Heart left ventricle (tissue), 16 donors: ENCODE measurements around the gene LUZP2. TPM values are rescaled to one million over a fixed set of nuclear protein-coding genes. Genes with fewer than 3 reads are reported as not detected.

ENCODE experiments used
- ATAC-seq, 4 donors: fragments of 200-7000 bp; cut with Tn5 transposase; one replicate each; pipeline ENCODE4 v1.9.1; 2020 to 2022; ENCODE audit warnings: moderate library complexity in 4 of 4, mild to moderate bottlenecking in 3 of 4, moderate number of reproducible peaks in 1 of 4
- DNase-seq, 5 donors: peaks; one replicate each; pipeline ENCODE4 v3.0.0-alpha.2; 2020
- H3K27ac ChIP-seq, 12 donors: fragments of 200-600 bp; sonication (generic) in 4 of 12; one replicate each; pipeline versions ENCODE4 v1.5.0 to v1.8.0; 2016 to 2022; ENCODE audit warnings: mild to moderate bottlenecking in 2 of 12
- H3K27me3 ChIP-seq, 9 donors: fragments of 200-600 bp; sonication (generic) in 2 of 9; one replicate each; pipeline versions ENCODE4 v1.5.1 to v1.8.0; 2016 to 2022; ENCODE audit warnings: mild to moderate bottlenecking in 3 of 9
- H3K36me3 ChIP-seq, 9 donors: fragments of 200-600 bp; sonication (generic) in 2 of 9; one replicate each; pipeline versions ENCODE4 v1.5.0 to v1.8.0; 2018 to 2022; ENCODE audit warnings: mild to moderate bottlenecking in 2 of 9
- H3K4me1 ChIP-seq, 12 donors: fragments of 200-600 bp; sonication (generic) in 4 of 12; one replicate each; pipeline versions ENCODE4 v1.5.0 to v1.8.0; 2016 to 2022; ENCODE audit warnings: mild to moderate bottlenecking in 3 of 12
- H3K4me3 ChIP-seq, 12 donors: fragments of 200-600 bp; sonication (generic) in 4 of 12; one replicate each; pipeline versions ENCODE4 v1.5.0 to v1.8.0; 2017 to 2022; ENCODE audit warnings: mild to moderate bottlenecking in 9 of 12, moderate library complexity in 4 of 12
- H3K9me3 ChIP-seq, 12 donors: fragments of 200-600 bp; sonication (generic) in 4 of 12; one replicate each; pipeline versions ENCODE4 v1.5.0 to v1.8.0; 2016 to 2022; ENCODE audit warnings: mild to moderate bottlenecking in 1 of 12
- POLR2A ChIP-seq, 2 donors: fragments of 450-650 bp; IDR thresholded peaks; one replicate each; pipeline ENCODE4 v1.6.1; 2017; ENCODE audit warnings: antibody characterized with exemption in 2 of 2, mild to moderate bottlenecking in 2 of 2, moderate library complexity in 2 of 2
- WGBS, 4 donors: extraction: QIAGEN DNeasy Blood & Tissue Kit in 2 of 4; methylation state at CpG; one replicate each; pipeline versions ENCODE4 v1.1.5 to v1.1.7; 2013 to 2018; 5-methylcytosine and 5-hydroxymethylcytosine counted together
- intact Hi-C, 10 donors: fragments of 100-400 bp; cut with DNase I; formaldehyde crosslinking; loops; one replicate each; pipeline versions ENCODE4 v1.11.1 to v1.14.2; 2022
- polyA plus RNA-seq, 2 donors: library from polyadenylated mRNA; stranded (reverse); fragments of 200-250 nt; gene quantifications; one replicate each; pipeline ENCODE4 v1.2.3, GENCODE V29; 2013
- total RNA-seq, 9 donors: library from RNA; depleted of rRNA in 2 of 9; stranded (reverse); fragments of >200 nt in 2 of 9; fragmentation: NEBNext Ultra II Directional in 3 of 9; extraction: Animal tissue kit (Norgen Biotek cat#: 25700) in 3 of 9; gene quantifications; one replicate each; pipeline versions ENCODE4 v1.1.0 to v1.2.4, GENCODE V29; 2016 to 2023
- TF ChIP-seq, protein P1 (sequence below), 12 donors: fragments of 200-600 bp; sonication (generic) in 4 of 12; IDR thresholded peaks; one replicate each; pipeline versions ENCODE4 v1.5.0 to v1.8.0; 2018 to 2022; ENCODE audit warnings: antibody characterized with exemption in 12 of 12, mild to moderate bottlenecking in 5 of 12
- donor health status: ischemic (EF 13 %, LVEDD 7.1; RV severe dilation, severe dysfunction).
- donor health status: healthy with polysubstance abuse.
- donor health status: DM: no; HTN: yes; CAD: no.
- donor health status: DM: no; HTN: no; CAD: no.
- donor health status: ischemic (EF 25% LVEDD 6.9; RV normal size, moderate dysfunction).
- donor health status: ischemic (EF 25% LVEDD 5.7; RV mildly dilated, moderate dysfunction).
- donor health status: healthy.
- donor health status: DM: yes; HTN: yes; CAD: no.
- donor health status: ischemic (EF 35%, LVEDD 5.7; RV mildly dilated, moderate dysfunction).
- donor health status: nonischemic (EF 11% LVEDD 7.7; RV severe dilation, severe dysfunction).
- donor health status: DM: yes; HTN: yes; CAD: no.
- donor health status: PGD.
- donor health status: ischemic (EF 29% LVEDD 5.4; RV normal size, mild dysfunction).
- donor health status: nonischemic (EF 23%, LVEDD 6.1; RV moderate dilation, normal function).

Gene LUZP2
- total and polyA plus RNA-seq, 11 donors = 0.11 to 0.30 (median 0.17) TPM; not detected in 7

DNA sequence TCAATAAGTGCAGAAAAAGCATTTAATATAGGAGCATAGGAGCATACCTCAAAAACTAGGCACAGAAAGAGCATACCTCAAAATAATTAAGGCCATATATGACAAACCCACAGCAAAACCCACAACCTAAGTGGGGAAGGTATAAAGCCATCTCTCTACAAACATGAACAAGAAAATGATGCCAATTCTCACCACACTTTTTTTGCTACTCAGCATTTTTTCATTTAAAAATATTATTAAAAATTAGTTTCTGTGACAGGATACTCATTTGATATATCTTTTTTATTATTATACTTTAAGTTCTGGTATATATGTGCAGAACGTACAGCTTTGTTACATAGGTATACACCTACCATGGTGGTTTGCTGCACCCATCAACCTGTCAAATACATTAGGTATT is 352.0 kb downstream of the LUZP2 start:
- no peak for TF ChIP-seq POLR2A (IDR thresholded peaks at IDR 0.05)
- TF ChIP-seq, protein P1, sequence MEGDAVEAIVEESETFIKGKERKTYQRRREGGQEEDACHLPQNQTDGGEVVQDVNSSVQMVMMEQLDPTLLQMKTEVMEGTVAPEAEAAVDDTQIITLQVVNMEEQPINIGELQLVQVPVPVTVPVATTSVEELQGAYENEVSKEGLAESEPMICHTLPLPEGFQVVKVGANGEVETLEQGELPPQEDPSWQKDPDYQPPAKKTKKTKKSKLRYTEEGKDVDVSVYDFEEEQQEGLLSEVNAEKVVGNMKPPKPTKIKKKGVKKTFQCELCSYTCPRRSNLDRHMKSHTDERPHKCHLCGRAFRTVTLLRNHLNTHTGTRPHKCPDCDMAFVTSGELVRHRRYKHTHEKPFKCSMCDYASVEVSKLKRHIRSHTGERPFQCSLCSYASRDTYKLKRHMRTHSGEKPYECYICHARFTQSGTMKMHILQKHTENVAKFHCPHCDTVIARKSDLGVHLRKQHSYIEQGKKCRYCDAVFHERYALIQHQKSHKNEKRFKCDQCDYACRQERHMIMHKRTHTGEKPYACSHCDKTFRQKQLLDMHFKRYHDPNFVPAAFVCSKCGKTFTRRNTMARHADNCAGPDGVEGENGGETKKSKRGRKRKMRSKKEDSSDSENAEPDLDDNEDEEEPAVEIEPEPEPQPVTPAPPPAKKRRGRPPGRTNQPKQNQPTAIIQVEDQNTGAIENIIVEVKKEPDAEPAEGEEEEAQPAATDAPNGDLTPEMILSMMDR (IDR thresholded peaks at IDR 0.05) = no peak
- intact Hi-C loops = no loop called here
- Histone ChIP-seq H3K4me3 (no peak overlapping the region), H3K9me3 (peaks cover 0 to 6% (median 0%) of the 10 kb centered on the region in 12 donors), H3K4me1 (no peaks in the 10 kb centered on the region), H3K36me3 (no peaks in the 10 kb centered on the region), H3K27me3 (no peaks in the 10 kb centered on the region), H3K27ac (no peak overlapping the region)
- ATAC-seq (no peak), DNase-seq (no peak)
- WGBS, 4 donors = 85 to 92% (median 91%) methylated on average over 1 of the region's 1 CpG

DNA sequence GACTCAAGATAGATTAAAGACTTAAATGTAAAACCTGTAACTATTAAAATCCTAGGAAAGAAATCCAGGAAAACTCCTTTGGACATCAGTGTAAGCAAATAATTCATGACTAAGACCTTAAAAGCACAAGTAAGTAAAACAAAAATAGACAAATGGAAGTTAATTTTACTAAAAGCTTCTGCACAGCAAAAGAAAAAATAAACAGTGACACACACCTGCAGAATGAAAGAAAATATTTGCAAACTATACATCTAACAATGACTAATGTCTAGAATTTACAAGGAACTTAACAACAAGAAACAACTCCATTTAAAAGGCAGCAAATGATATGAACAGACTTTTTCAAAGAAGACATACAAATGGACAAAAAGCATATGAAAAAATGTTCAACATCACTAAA is 359.1 kb downstream of the LUZP2 start:
- intact Hi-C loops = no loop called here
- DNase-seq (no peak), ATAC-seq (no peak)
- no peak for TF ChIP-seq POLR2A (IDR thresholded peaks at IDR 0.05)
- TF ChIP-seq, protein P1 (IDR thresholded peaks at IDR 0.05) = no peak
- H3K4me1 ChIP-seq = no peaks in the 10 kb centered on the region
- peaks cover 0 to 16% (median 0%) of the 10 kb centered on the region in 12 donors for H3K9me3 ChIP-seq
- H3K4me3 ChIP-seq = no peak overlapping the region
- H3K27me3 ChIP-seq = no peaks in the 10 kb centered on the region
- H3K27ac ChIP-seq = no peak overlapping the region
- no peaks in the 10 kb centered on the region for H3K36me3 ChIP-seq

DNA sequence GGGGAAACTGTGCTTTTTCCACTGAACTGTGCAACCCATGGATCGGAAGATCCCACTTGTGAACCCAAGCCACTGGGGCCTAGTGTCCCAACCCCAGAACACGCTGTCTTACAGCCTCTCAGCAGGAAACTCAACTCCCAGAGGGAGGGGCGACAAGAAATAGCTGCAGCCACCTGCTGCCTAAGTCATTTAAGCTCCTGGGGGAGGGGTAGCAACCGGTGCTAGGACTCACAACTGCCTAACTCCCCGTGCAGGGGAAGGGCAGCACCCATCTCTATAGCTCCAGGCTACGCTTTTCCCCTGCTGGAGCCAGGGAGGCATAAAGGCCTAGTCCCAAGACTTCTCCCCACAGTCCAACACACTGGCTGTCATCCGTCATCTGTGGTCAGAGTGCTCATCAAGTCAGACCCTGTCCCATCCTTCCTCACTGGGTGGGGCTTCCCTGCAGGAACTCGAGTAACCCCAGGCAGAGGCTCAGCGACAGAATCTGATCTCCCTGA is 363.0 kb downstream of the LUZP2 start:
- no peak for TF ChIP-seq POLR2A (IDR thresholded peaks at IDR 0.05)
- TF ChIP-seq, protein P1 (IDR thresholded peaks at IDR 0.05) = no peak
- DNase-seq (no peak), ATAC-seq (no peak)
- 64 to 88% (median 80%) methylated on average over 9 of the region's 9 CpGs for WGBS, 4 donors
- Histone ChIP-seq H3K9me3 (peaks cover 0 to 30% (median 9%) of the 10 kb centered on the region in 12 donors), H3K4me3 (no peak overlapping the region), H3K27me3 (no peaks in the 10 kb centered on the region), H3K27ac (no peak overlapping the region), H3K36me3 (no peaks in the 10 kb centered on the region), H3K4me1 (no peaks in the 10 kb centered on the region)
- intact Hi-C loops = no loop called here

DNA sequence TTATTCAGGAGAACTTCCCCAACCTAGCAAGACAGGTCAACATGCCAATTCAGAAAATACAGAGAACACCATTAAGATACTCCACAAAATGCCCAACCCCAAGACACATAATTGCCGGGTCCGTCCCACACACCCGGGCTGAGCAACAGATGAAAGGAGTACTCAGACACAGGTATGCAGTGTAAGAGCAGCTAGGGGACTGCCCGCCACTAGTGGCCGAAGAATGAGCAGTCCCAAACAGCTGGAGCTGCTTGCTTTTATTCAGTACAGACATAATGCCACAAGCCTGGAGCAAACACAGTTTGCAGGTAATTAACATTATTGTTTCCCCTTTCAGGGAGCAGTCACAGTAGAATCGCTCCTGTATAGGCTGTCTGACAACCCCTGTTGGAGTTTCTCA is 364.6 kb downstream of the LUZP2 start:
- Histone ChIP-seq H3K9me3 (peaks cover 0 to 30% (median 9%) of the 10 kb centered on the region in 12 donors), H3K27ac (no peak overlapping the region), H3K4me1 (no peaks in the 10 kb centered on the region), H3K4me3 (no peak overlapping the region), H3K36me3 (no peaks in the 10 kb centered on the region), H3K27me3 (no peaks in the 10 kb centered on the region)
- DNase-seq (no peak), ATAC-seq (no peak)
- intact Hi-C loops = no loop called here
- WGBS, 4 donors = 80 to 95% (median 92%) methylated on average over 5 to 6 of the region's 6 CpGs
- TF ChIP-seq, protein P1 (IDR thresholded peaks at IDR 0.05) = no peak
- no peak for TF ChIP-seq POLR2A (IDR thresholded peaks at IDR 0.05)
